GM23338 (cell line): Measurements from ENCODE around the gene FOXK2. TPM values are rescaled to one million over a fixed set of nuclear protein-coding genes. Genes with fewer than 3 reads are reported as not detected.
"Not testable (repeated sequence)": the region's sequence is repeated elsewhere in the genome, so short reads cannot be mapped to it uniquely, and the experiment has no call there.

ENCODE experiments used
- ATAC-seq: fragments of 200-7000 bp; cut with Tn5 transposase; 3 replicates; pipeline ENCODE4 v1.9.1; 2020
- DNase-seq: peaks from one replicate; pipeline ENCODE4 v3.0.0-alpha.2; 2015; ENCODE audit warnings: low spot score
- H2AFZ ChIP-seq: fragments of 200-600 bp; sonication (generic); 2 replicates; pipeline ENCODE4 v1.8.0; 2016; ENCODE audit warnings: antibody characterized with exemption, mild to moderate bottlenecking, moderate library complexity
- H3F3A ChIP-seq: fragments of 200-600 bp; sonication (generic); replicated peaks from 2 replicates; pipeline ENCODE4 v1.8.0; 2017; ENCODE audit warnings: antibody characterized with exemption, mixed run types, low read depth
- H3K27ac ChIP-seq: fragments of 200-600 bp; sonication (generic); 2 replicates; pipeline ENCODE4 v1.6.1; 2016; ENCODE audit warnings: low read depth
- H3K27me3 ChIP-seq: fragments of 200-600 bp; sonication (generic); 2 replicates; pipeline ENCODE4 v1.8.0; 2016; ENCODE audit warnings: mild to moderate bottlenecking, mixed run types, moderate library complexity; ENCODE audit not compliant: insufficient read depth
- H3K36me3 ChIP-seq: fragments of 200-600 bp; sonication (generic); 2 replicates; pipeline ENCODE4 v1.8.0; 2016; ENCODE audit warnings: mild to moderate bottlenecking; ENCODE audit not compliant: insufficient read depth
- H3K4me1 ChIP-seq: fragments of 200-600 bp; sonication (generic); 2 replicates; pipeline ENCODE4 v1.8.0; 2016; ENCODE audit warnings: mild to moderate bottlenecking, moderate library complexity; ENCODE audit not compliant: insufficient read depth
- H3K4me2 ChIP-seq: fragments of 200-600 bp; sonication (generic); 2 replicates; pipeline ENCODE4 v1.7.1; 2017; ENCODE audit warnings: mixed run types
- H3K4me3 ChIP-seq: fragments of 200-600 bp; sonication (generic); 2 replicates; pipeline ENCODE4 v1.6.1; 2016; ENCODE audit warnings: mixed run types
- H3K79me2 ChIP-seq: fragments of 200-600 bp; sonication (generic); replicated peaks from 2 replicates; pipeline ENCODE4 v1.8.0; 2017; ENCODE audit warnings: mild to moderate bottlenecking; ENCODE audit not compliant: insufficient read depth
- H3K9me2 ChIP-seq: fragments of 200-600 bp; sonication (generic); 2 replicates; pipeline ENCODE4 v1.8.0; 2017; ENCODE audit not compliant: insufficient read depth
- H4K20me1 ChIP-seq: fragments of 200-600 bp; sonication (generic); replicated peaks from 2 replicates; pipeline ENCODE4 v1.8.0; 2017; ENCODE audit warnings: mild to moderate bottlenecking; ENCODE audit not compliant: insufficient read depth
- H3K27ac Mint-ChIP-seq: 2 replicates; pipeline ENCODE4 v1.8.0; 2020; ENCODE audit warnings: inconsistent platforms, mild to moderate bottlenecking, moderate library complexity, mixed read lengths
- H3K27me3 Mint-ChIP-seq: 3 replicates; pipeline ENCODE4 v1.8.0; 2022; ENCODE audit warnings: low read depth, mild to moderate bottlenecking, moderate library complexity, mixed read lengths, inconsistent platforms; ENCODE audit not compliant: insufficient read depth, poor library complexity
- H3K36me3 Mint-ChIP-seq: 3 replicates; pipeline ENCODE4 v1.8.0; 2021; ENCODE audit warnings: low read depth, mild to moderate bottlenecking, inconsistent platforms, moderate library complexity, mixed read lengths
- H3K4me1 Mint-ChIP-seq: 3 replicates; pipeline ENCODE4 v1.8.0; 2020; ENCODE audit warnings: mild to moderate bottlenecking, inconsistent platforms, mixed read lengths
- H3K4me3 Mint-ChIP-seq: 3 replicates; pipeline ENCODE4 v1.8.0; 2021; ENCODE audit warnings: moderate library complexity, mild to moderate bottlenecking, inconsistent platforms, mixed read lengths
- H3K9me3 Mint-ChIP-seq: 3 replicates; pipeline ENCODE4 v1.8.0; 2020; ENCODE audit warnings: moderate library complexity, mild to moderate bottlenecking, inconsistent platforms, mixed read lengths
- CREB1 ChIP-seq: fragments of 250-450 bp; sonication (Bioruptor Pico); IDR thresholded peaks from 2 replicates; pipeline ENCODE4 v1.5.0; 2020; ENCODE audit warnings: low read depth, mild to moderate bottlenecking, moderate library complexity
- CTCF ChIP-seq, 2 experiments: fragments of 200-600 bp in 1 of 2; sonication (generic) in 1 of 2; conservative IDR thresholded peaks; 2 replicates each; pipeline versions ENCODE4 v1.5.1 to v1.6.1; 2016 to 2017; ENCODE audit warnings: antibody characterized with exemption in 2 of 2, low read depth in 2 of 2, mild to moderate bottlenecking in 2 of 2, moderate library complexity in 1 of 2
- EZH2 ChIP-seq: fragments of 200-600 bp; sonication (generic); IDR thresholded peaks from one replicate; pipeline ENCODE4 v1.8.0; 2017; ENCODE audit warnings: antibody characterized with exemption, mild to moderate bottlenecking, low read depth; ENCODE audit not compliant: unreplicated experiment
- JUNB ChIP-seq: IDR thresholded peaks from one replicate; pipeline ENCODE4 v1.6.1; 2016; ENCODE audit warnings: antibody characterized with exemption; ENCODE audit not compliant: unreplicated experiment
- NANOG ChIP-seq: IDR thresholded peaks from 2 replicates; pipeline ENCODE4 v1.6.1; 2016; ENCODE audit warnings: antibody characterized with exemption, borderline replicate concordance
- POLR2AphosphoS5 ChIP-seq: IDR thresholded peaks from 2 replicates; pipeline ENCODE4 v1.6.1; 2016; ENCODE audit warnings: antibody characterized with exemption, low read depth
- REST ChIP-seq: IDR thresholded peaks from one replicate; pipeline ENCODE4 v1.6.1; 2018; ENCODE audit warnings: antibody characterized with exemption; ENCODE audit not compliant: unreplicated experiment
- ZNF114 ChIP-seq: fragments of 250-450 bp; sonication (Bioruptor Pico); IDR thresholded peaks from 2 replicates; pipeline ENCODE4 v1.5.0; 2020; ENCODE audit warnings: mild to moderate bottlenecking, moderate library complexity
- ZNF331 ChIP-seq: fragments of 250-450 bp; sonication (Bioruptor Pico); IDR thresholded peaks from 2 replicates; pipeline ENCODE4 v1.5.0; 2020; ENCODE audit warnings: low read depth, mild to moderate bottlenecking, moderate library complexity
- ZNF462 ChIP-seq: fragments of 250-450 bp; sonication (Bioruptor Pico); IDR thresholded peaks from 2 replicates; pipeline ENCODE4 v1.5.0; 2020; ENCODE audit warnings: mild to moderate bottlenecking, moderate library complexity
- polyA plus RNA-seq: library from polyadenylated mRNA; unstranded; fragments of >200 nt; fragmentation: Nextera tagmentation; extraction: Ambion mirVana; gene quantifications from 2 replicates; pipeline ENCODE4 v1.2.1, GENCODE V29; 2016
- total RNA-seq: library from RNA; depleted of rRNA; stranded (reverse); fragments of >200 nt; shearing (Covaris generic); gene quantifications from 2 replicates; pipeline ENCODE4 v1.2.3, GENCODE V29; 2014

FOXK2 gene
- total and polyA plus RNA-seq, 2 experiments from 2014 or later: 12.3 to 66.0 TPM

GRCh38 chr17:82513864-82514263, 5.7 kb upstream of the FOXK2 start:
- not testable (repeated sequence) for H3K27me3 ChIP-seq, H3F3A ChIP-seq, H3K9me3 Mint-ChIP-seq, H3K4me3 ChIP-seq, H3K79me2 ChIP-seq, H3K4me1 ChIP-seq, ATAC-seq, H3K4me1 Mint-ChIP-seq, H3K4me2 ChIP-seq, H3K36me3 ChIP-seq, H3K27ac Mint-ChIP-seq, H3K9me2 ChIP-seq, H3K4me3 Mint-ChIP-seq, H4K20me1 ChIP-seq, H3K27ac ChIP-seq, DNase-seq, H3K36me3 Mint-ChIP-seq, H2AFZ ChIP-seq, H3K27me3 Mint-ChIP-seq

GRCh38 chr17:82517230-82517865, 2.2 kb upstream of the FOXK2 start:
- H3K4me1 ChIP-seq: peaks cover 6% of the 10 kb centered on the region
- no peaks in the 10 kb centered on the region for H3K9me2 ChIP-seq
- H3K27me3 ChIP-seq: no peaks in the 10 kb centered on the region
- ATAC-seq (no peak), DNase-seq (no peak)
- Mint-ChIP-seq H3K27me3 (peaks cover 2% of the 10 kb centered on the region), H3K4me3 (no peak overlapping the region), H3K27ac (no peak overlapping the region), H3K36me3 (peaks cover 9% of the 10 kb centered on the region; the same call in 2 of the 3 replicates), H3K9me3 (0 out of 3 replicates have a peak, but pooled peaks cover 3% of the 10 kb centered on the region), H3K4me1 (peaks cover 8% of the 10 kb centered on the region)
- peaks cover 11% of the 10 kb centered on the region for H4K20me1 ChIP-seq
- peak overlapping the region; percentile 32; the same call in 1 of the 2 replicates for H2AFZ ChIP-seq
- peaks cover 4% of the 10 kb centered on the region; the same call in 1 of the 2 replicates for H3F3A ChIP-seq
- no peak overlapping the region for H3K27ac ChIP-seq
- no peak overlapping the region for H3K4me3 ChIP-seq
- H3K36me3 ChIP-seq: no peaks in the 10 kb centered on the region
- H3K4me2 ChIP-seq: no peak overlapping the region
- H3K79me2 ChIP-seq: peaks cover 22% of the 10 kb centered on the region
- TF ChIP-seq ZNF331 (CRISPR knock-in tag) (no peak), EZH2 (no peak), CREB1 (CRISPR knock-in tag) (no peak), ZNF462 (CRISPR knock-in tag) (no peak), CTCF (conservative IDR thresholded peaks at IDR 0.05; ENCODE audit: low read depth in 2 of 2) (no peak), POLR2AphosphoS5 (no peak), JUNB (no peak), REST (no peak), ZNF114 (CRISPR knock-in tag) (no peak), NANOG (no peak)
